ENCODE results near the gene TBCE.

- TF ChIP-seq, protein P1, sequence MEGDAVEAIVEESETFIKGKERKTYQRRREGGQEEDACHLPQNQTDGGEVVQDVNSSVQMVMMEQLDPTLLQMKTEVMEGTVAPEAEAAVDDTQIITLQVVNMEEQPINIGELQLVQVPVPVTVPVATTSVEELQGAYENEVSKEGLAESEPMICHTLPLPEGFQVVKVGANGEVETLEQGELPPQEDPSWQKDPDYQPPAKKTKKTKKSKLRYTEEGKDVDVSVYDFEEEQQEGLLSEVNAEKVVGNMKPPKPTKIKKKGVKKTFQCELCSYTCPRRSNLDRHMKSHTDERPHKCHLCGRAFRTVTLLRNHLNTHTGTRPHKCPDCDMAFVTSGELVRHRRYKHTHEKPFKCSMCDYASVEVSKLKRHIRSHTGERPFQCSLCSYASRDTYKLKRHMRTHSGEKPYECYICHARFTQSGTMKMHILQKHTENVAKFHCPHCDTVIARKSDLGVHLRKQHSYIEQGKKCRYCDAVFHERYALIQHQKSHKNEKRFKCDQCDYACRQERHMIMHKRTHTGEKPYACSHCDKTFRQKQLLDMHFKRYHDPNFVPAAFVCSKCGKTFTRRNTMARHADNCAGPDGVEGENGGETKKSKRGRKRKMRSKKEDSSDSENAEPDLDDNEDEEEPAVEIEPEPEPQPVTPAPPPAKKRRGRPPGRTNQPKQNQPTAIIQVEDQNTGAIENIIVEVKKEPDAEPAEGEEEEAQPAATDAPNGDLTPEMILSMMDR (conservative IDR thresholded peaks at IDR 0.05; ENCODE audit: low read depth, low read length), result no peak
- TF ChIP-seq EZH2 (IDR thresholded peaks at IDR 0.05; ENCODE audit: low read length, unreplicated experiment), result no peak
These were observed 1.2 kb downstream of the TBCE start for GRCh38 chr1:235368428-235368827.

All from PC-3 (cell line).